DOHH2 (cell line): ENCODE results near the gene CMTM4.

ENCODE experiments used
- EZH2phosphoT487 ChIP-seq: fragments of 200-600 bp; sonication (generic); IDR thresholded peaks from 2 replicates; pipeline ENCODE4 v1.6.1; 2017; ENCODE audit warnings: borderline replicate concordance, mild to moderate bottlenecking, antibody characterized with exemption, low read length, moderate library complexity, mixed read lengths
- TF ChIP-seq, protein P1 (sequence below): fragments of 200-600 bp; sonication (generic); IDR thresholded peaks from one replicate; pipeline ENCODE4 v1.5.1; 2014; ENCODE audit warnings: antibody characterized with exemption, mild to moderate bottlenecking, low read depth, low read length; ENCODE audit not compliant: poor library complexity, severe bottlenecking

GRCh38 chr16:66578651-66579531 is 117.7 kb downstream of the CMTM4 start, which contains the start of gene CMTM2:
- TF ChIP-seq, protein P1, sequence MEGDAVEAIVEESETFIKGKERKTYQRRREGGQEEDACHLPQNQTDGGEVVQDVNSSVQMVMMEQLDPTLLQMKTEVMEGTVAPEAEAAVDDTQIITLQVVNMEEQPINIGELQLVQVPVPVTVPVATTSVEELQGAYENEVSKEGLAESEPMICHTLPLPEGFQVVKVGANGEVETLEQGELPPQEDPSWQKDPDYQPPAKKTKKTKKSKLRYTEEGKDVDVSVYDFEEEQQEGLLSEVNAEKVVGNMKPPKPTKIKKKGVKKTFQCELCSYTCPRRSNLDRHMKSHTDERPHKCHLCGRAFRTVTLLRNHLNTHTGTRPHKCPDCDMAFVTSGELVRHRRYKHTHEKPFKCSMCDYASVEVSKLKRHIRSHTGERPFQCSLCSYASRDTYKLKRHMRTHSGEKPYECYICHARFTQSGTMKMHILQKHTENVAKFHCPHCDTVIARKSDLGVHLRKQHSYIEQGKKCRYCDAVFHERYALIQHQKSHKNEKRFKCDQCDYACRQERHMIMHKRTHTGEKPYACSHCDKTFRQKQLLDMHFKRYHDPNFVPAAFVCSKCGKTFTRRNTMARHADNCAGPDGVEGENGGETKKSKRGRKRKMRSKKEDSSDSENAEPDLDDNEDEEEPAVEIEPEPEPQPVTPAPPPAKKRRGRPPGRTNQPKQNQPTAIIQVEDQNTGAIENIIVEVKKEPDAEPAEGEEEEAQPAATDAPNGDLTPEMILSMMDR: no peak
- TF ChIP-seq EZH2phosphoT487: no peak
